ENCODE data around the gene MEOX1. TPM values are rescaled to one million over a fixed set of nuclear protein-coding genes. Genes with fewer than 3 reads are reported as not detected.

MEOX1 gene
- total RNA-seq, 1 experiment from 2014 or later, result 0.84 TPM

GRCh38 chr17:43680461-43680860 is 18.7 kb upstream of the MEOX1 start:
- H4K20me1 ChIP-seq (ENCODE audit: low read length), result no peaks in the 10 kb centered on the region
- H3K36me3 ChIP-seq (ENCODE audit: low read depth, low read length), result no peaks in the 10 kb centered on the region
- ChIA-PET CTCF (interaction anchor here (0.6 to 0.9 kb wide), 2 partner anchors 80 to 105 kb away, joined by 3 read pairs; no protein-coding TSS in a partner anchor), POLR2A (ENCODE audit: unreplicated experiment) (no interaction called here)
- no peaks in the 10 kb centered on the region for H3K9me2 ChIP-seq (replicated peaks; ENCODE audit: low read length)
- H3K4me2 ChIP-seq (ENCODE audit: low read length), result no peak overlapping the region
- H3K27ac ChIP-seq (ENCODE audit: low read length), result no peak overlapping the region
- H2AFZ ChIP-seq (ENCODE audit: low read length), result no peak overlapping the region
- no peaks in the 10 kb centered on the region for H3F3A ChIP-seq (ENCODE audit: low read length, unreplicated experiment)
- TF ChIP-seq CTCF (conservative IDR thresholded peaks at IDR 0.05; ENCODE audit: low read depth, low read length) (no peak), EZH2 (IDR thresholded peaks at IDR 0.05; ENCODE audit: low read length, unreplicated experiment) (no peak), EZH2phosphoT487 (IDR thresholded peaks at IDR 0.05; ENCODE audit: borderline replicate concordance, low read length) (no peak)
- H3K4me3 ChIP-seq (ENCODE audit: low read length), result no peak overlapping the region
- intact Hi-C loops (cut with micrococcal nuclease), result no loop called here
- ATAC-seq (no peak), DNase-seq (no peak)
- no peaks in the 10 kb centered on the region for H3K79me2 ChIP-seq (ENCODE audit: low read length)
- H3K27me3 ChIP-seq (ENCODE audit: low read length), result no peaks in the 10 kb centered on the region
- no peaks in the 10 kb centered on the region for H3K9me3 ChIP-seq (ENCODE audit: low read length)
- no TSS peak for BruUV-seq (replicated peaks)
- H3K4me1 ChIP-seq (ENCODE audit: insufficient read depth, low read length), result no peaks in the 10 kb centered on the region; the same call in 1 of the 2 replicates
- no peak overlapping the region for H3K9ac ChIP-seq (ENCODE audit: low read length)

DNA sequence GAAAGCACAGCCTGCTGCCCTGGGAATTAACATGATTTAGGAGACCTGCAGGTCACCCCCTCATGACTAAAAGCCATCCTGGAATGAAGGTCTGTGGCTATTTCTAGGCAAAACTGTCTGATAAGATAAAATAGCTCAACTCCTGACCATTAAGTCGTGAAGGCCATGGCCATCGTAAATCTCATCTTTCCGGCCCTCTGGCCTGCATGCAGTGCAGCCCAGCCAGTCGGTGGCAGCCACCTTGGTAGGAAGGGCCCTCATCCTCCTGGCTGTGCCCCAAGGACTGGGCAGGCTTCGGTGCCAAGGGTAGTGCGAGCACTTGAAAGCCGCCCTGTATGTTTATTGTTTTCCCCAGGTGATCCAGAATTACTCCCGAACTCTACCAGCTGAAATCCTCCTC is 18.2 kb upstream of the MEOX1 start:
- no peak overlapping the region for H2AFZ ChIP-seq (ENCODE audit: low read length)
- H3K4me2 ChIP-seq (ENCODE audit: low read length), result no peak overlapping the region
- no peaks in the 10 kb centered on the region for H3F3A ChIP-seq (ENCODE audit: low read length, unreplicated experiment)
- BruUV-seq (replicated peaks), result no TSS peak
- no peaks in the 10 kb centered on the region for H3K27me3 ChIP-seq (ENCODE audit: low read length)
- no peak for DNase-seq
- CTCF ChIA-PET, result interaction anchor here (0.9 kb wide), 1 partner anchor 104 kb away, joined by 3 read pairs; no protein-coding TSS in a partner anchor
- no peak overlapping the region for H3K9ac ChIP-seq (ENCODE audit: low read length)
- H3K79me2 ChIP-seq (ENCODE audit: low read length), result no peaks in the 10 kb centered on the region
- no peaks in the 10 kb centered on the region for H4K20me1 ChIP-seq (ENCODE audit: low read length)
- intact Hi-C loops (cut with micrococcal nuclease), result no loop called here
- no peaks in the 10 kb centered on the region for H3K9me2 ChIP-seq (replicated peaks; ENCODE audit: low read length)
- no peak for TF ChIP-seq CTCF (conservative IDR thresholded peaks at IDR 0.05; ENCODE audit: low read depth, low read length)
- TF ChIP-seq EZH2 (IDR thresholded peaks at IDR 0.05; ENCODE audit: low read length, unreplicated experiment), result no peak
- no peak for TF ChIP-seq EZH2phosphoT487 (IDR thresholded peaks at IDR 0.05; ENCODE audit: borderline replicate concordance, low read length)
- H3K27ac ChIP-seq (ENCODE audit: low read length), result no peak overlapping the region
- H3K4me3 ChIP-seq (ENCODE audit: low read length), result no peak overlapping the region
- no peak for ATAC-seq
- no peaks in the 10 kb centered on the region for H3K36me3 ChIP-seq (ENCODE audit: low read depth, low read length)
- H3K9me3 ChIP-seq (ENCODE audit: low read length), result no peaks in the 10 kb centered on the region
- POLR2A ChIA-PET (ENCODE audit: unreplicated experiment), result no interaction called here
- H3K4me1 ChIP-seq (ENCODE audit: insufficient read depth, low read length), result no peaks in the 10 kb centered on the region; the same call in 1 of the 2 replicates

DNA sequence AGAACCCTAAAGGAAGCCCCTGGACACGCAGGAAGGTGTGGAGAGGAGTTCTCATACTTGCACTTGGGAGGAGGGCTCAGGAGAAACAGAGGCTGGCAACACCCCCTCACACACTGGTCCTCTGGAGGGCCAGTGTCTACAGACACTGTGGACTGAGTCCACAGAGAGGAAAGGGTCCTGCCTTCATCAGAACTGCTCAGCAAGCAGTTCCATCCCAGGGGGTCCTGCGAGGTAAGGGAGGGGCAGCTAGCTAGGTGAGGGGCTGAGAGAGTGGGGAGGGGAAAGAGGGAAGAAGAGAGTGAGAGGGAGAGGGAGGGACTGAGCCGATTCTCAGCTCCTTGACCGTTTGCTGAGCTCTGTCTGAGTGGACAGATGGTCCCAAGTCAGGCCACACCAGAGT is 17.7 kb upstream of the MEOX1 start:
- H3K4me2 ChIP-seq (ENCODE audit: low read length), result no peak overlapping the region
- intact Hi-C loops (cut with micrococcal nuclease), result no loop called here
- TF ChIP-seq CTCF (conservative IDR thresholded peaks at IDR 0.05; ENCODE audit: low read depth, low read length), result no peak
- TF ChIP-seq EZH2 (IDR thresholded peaks at IDR 0.05; ENCODE audit: low read length, unreplicated experiment), result no peak
- no peak for TF ChIP-seq EZH2phosphoT487 (IDR thresholded peaks at IDR 0.05; ENCODE audit: borderline replicate concordance, low read length)
- no peaks in the 10 kb centered on the region; the same call in 1 of the 2 replicates for H3K4me1 ChIP-seq (ENCODE audit: insufficient read depth, low read length)
- DNase-seq (no peak), ATAC-seq (no peak)
- H3K79me2 ChIP-seq (ENCODE audit: low read length), result no peaks in the 10 kb centered on the region
- ChIA-PET CTCF (interaction anchor here (0.9 kb wide), 1 partner anchor 104 kb away, joined by 3 read pairs; no protein-coding TSS in a partner anchor), POLR2A (ENCODE audit: unreplicated experiment) (interaction anchor here (0.6 kb wide), 1 partner anchor 38 kb away, joined by 4 read pairs; no protein-coding TSS in a partner anchor)
- BruUV-seq (replicated peaks), result no TSS peak
- no peaks in the 10 kb centered on the region for H3K9me2 ChIP-seq (replicated peaks; ENCODE audit: low read length)
- no peak overlapping the region for H3K4me3 ChIP-seq (ENCODE audit: low read length)
- no peak overlapping the region for H2AFZ ChIP-seq (ENCODE audit: low read length)
- H3K36me3 ChIP-seq (ENCODE audit: low read depth, low read length), result no peaks in the 10 kb centered on the region
- H3F3A ChIP-seq (ENCODE audit: low read length, unreplicated experiment), result no peaks in the 10 kb centered on the region
- H3K27ac ChIP-seq (ENCODE audit: low read length), result no peak overlapping the region
- H3K27me3 ChIP-seq (ENCODE audit: low read length), result no peaks in the 10 kb centered on the region
- H4K20me1 ChIP-seq (ENCODE audit: low read length), result no peaks in the 10 kb centered on the region
- H3K9ac ChIP-seq (ENCODE audit: low read length), result no peak overlapping the region
- no peaks in the 10 kb centered on the region for H3K9me3 ChIP-seq (ENCODE audit: low read length)

Measured in PC-3 (cell line).